ENCODE measurements around the gene LCMT1. TPM values are rescaled to one million over a fixed set of nuclear protein-coding genes. Genes with fewer than 3 reads are reported as not detected.

Gene LCMT1
- total RNA-seq, 1 donor: 30.2 TPM

- no peak overlapping the region for H3K4me3 ChIP-seq (ENCODE audit: low read depth, low read length)
- no peak for DNase-seq (ENCODE audit: low read depth)
- TF ChIP-seq CTCF (IDR thresholded peaks at IDR 0.05; ENCODE audit: insufficient read depth, low read depth, low read length): no peak
Measured at GRCh38 chr16:25093208-25094061, 18.1 kb upstream of the LCMT1 start.

GRCh38 chr16:25094596-25094995, 16.9 kb upstream of the LCMT1 start:
- TF ChIP-seq CTCF (IDR thresholded peaks at IDR 0.05; ENCODE audit: insufficient read depth, low read depth, low read length): no peak
- H3K4me3 ChIP-seq (ENCODE audit: low read depth, low read length): no peak overlapping the region
- no peak for DNase-seq (ENCODE audit: low read depth)

GRCh38 chr16:25095636-25096035, 15.9 kb upstream of the LCMT1 start:
- no peak overlapping the region for H3K4me3 ChIP-seq (ENCODE audit: low read depth, low read length)
- TF ChIP-seq CTCF (IDR thresholded peaks at IDR 0.05; ENCODE audit: insufficient read depth, low read depth, low read length): no peak
- DNase-seq (ENCODE audit: low read depth): no peak

GRCh38 chr16:25097276-25097975, 14.1 kb upstream of the LCMT1 start:
- DNase-seq (ENCODE audit: low read depth): peak; percentile 68
- no peak for TF ChIP-seq CTCF (IDR thresholded peaks at IDR 0.05; ENCODE audit: insufficient read depth, low read depth, low read length)
- H3K4me3 ChIP-seq (ENCODE audit: low read depth, low read length): no peak overlapping the region

GRCh38 chr16:25100511-25100910, 11.0 kb upstream of the LCMT1 start:
- no peak overlapping the region for H3K4me3 ChIP-seq (ENCODE audit: low read depth, low read length)
- DNase-seq (ENCODE audit: low read depth): no peak
- TF ChIP-seq CTCF (IDR thresholded peaks at IDR 0.05; ENCODE audit: insufficient read depth, low read depth, low read length): no peak

- H3K4me3 ChIP-seq (ENCODE audit: low read depth, low read length): peak overlapping the region; percentile 87
- peak; percentile 33 for TF ChIP-seq CTCF (IDR thresholded peaks at IDR 0.05; ENCODE audit: insufficient read depth, low read depth, low read length)
- peak; percentile 85 for DNase-seq (ENCODE audit: low read depth)
Measured at GRCh38 chr16:25106567-25107465, 4.7 kb upstream of the LCMT1 start.

Measured in fibroblast of villous mesenchyme (primary cell).